ENCODE results near the gene LCE1D.

DNA sequence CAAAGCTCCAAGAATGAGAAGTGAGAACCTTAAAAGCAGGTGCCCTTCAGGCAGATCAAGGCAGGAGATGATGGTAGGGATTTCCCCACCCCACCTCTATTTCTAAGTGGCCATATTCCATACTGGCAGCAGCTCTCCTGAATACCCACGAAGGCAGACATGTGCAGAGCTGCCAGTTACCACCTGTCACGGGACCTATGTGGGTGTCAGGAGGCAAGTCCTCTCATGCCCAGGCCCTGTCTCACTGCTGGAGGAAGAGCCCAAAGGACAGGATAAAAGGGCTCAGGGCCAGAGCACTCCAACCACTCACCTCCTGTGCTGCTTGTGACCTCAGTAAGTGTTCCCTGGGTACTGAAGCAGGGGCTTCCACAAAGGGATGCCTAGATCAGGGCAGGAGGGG lies 14.5 kb downstream of the LCE1D start:
- TF ChIP-seq, protein P1, sequence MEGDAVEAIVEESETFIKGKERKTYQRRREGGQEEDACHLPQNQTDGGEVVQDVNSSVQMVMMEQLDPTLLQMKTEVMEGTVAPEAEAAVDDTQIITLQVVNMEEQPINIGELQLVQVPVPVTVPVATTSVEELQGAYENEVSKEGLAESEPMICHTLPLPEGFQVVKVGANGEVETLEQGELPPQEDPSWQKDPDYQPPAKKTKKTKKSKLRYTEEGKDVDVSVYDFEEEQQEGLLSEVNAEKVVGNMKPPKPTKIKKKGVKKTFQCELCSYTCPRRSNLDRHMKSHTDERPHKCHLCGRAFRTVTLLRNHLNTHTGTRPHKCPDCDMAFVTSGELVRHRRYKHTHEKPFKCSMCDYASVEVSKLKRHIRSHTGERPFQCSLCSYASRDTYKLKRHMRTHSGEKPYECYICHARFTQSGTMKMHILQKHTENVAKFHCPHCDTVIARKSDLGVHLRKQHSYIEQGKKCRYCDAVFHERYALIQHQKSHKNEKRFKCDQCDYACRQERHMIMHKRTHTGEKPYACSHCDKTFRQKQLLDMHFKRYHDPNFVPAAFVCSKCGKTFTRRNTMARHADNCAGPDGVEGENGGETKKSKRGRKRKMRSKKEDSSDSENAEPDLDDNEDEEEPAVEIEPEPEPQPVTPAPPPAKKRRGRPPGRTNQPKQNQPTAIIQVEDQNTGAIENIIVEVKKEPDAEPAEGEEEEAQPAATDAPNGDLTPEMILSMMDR (IDR thresholded peaks at IDR 0.05) = no peak
- TF ChIP-seq POLR2A (IDR thresholded peaks at IDR 0.05) = no peak
